Mammary epithelial cell (primary cell): ENCODE data around the gene OBP2B.

Source experiments
- EZH2 ChIP-seq: IDR thresholded peaks from 2 replicates; pipeline ENCODE4 v1.6.1; 2012; ENCODE audit warnings: low read length, inconsistent platforms, borderline replicate concordance
- TF ChIP-seq, protein P1 (sequence below), 2 donors: IDR thresholded peaks in 1 of 2; conservative IDR thresholded peaks in 1 of 2; 2 replicates each; pipeline ENCODE4 v1.5.1; 2011 to 2012; ENCODE audit warnings: inconsistent platforms in 2 of 2, low read length in 2 of 2, mild to moderate bottlenecking in 2 of 2, control low read depth in 1 of 2, low read depth in 1 of 2; ENCODE audit not compliant: insufficient read depth in 1 of 2; ENCODE audit errors: extremely low read depth in 1 of 2

DNA sequence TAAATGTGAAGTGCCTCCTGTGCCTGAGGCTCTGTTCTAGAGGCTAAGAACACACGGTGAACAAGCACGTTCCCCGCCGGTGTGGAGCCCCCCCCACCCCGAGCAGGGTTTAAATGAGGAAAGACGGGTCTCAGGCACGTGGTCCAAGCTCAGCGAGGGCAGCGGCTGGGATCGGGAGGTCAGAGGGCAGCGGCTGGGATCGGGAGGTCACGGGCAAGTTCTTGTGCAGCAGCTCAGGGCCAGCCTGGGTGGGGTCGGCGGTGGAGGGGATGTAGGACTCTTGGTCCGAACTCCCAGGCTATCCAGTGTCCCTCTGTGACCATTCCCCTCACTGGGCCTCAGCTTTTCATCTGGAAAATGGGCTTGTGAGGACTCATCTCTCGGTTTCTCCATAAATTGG, 42.7 kb downstream of the OBP2B start:
- TF ChIP-seq EZH2: no peak
- TF ChIP-seq, protein P1, sequence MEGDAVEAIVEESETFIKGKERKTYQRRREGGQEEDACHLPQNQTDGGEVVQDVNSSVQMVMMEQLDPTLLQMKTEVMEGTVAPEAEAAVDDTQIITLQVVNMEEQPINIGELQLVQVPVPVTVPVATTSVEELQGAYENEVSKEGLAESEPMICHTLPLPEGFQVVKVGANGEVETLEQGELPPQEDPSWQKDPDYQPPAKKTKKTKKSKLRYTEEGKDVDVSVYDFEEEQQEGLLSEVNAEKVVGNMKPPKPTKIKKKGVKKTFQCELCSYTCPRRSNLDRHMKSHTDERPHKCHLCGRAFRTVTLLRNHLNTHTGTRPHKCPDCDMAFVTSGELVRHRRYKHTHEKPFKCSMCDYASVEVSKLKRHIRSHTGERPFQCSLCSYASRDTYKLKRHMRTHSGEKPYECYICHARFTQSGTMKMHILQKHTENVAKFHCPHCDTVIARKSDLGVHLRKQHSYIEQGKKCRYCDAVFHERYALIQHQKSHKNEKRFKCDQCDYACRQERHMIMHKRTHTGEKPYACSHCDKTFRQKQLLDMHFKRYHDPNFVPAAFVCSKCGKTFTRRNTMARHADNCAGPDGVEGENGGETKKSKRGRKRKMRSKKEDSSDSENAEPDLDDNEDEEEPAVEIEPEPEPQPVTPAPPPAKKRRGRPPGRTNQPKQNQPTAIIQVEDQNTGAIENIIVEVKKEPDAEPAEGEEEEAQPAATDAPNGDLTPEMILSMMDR (conservative IDR thresholded peaks at IDR 0.05 in 1 of 2, IDR thresholded peaks at IDR 0.05 in 1 of 2; ENCODE audit: extremely low read depth in 1 of 2, insufficient read depth in 1 of 2, low read depth in 1 of 2, low read length in 2 of 2): no peak
